HCT116 (cell line): ENCODE data around the gene PTGER3. TPM values are rescaled to one million over a fixed set of nuclear protein-coding genes. Genes with fewer than 3 reads are reported as not detected.

Experiments used
- ATAC-seq: fragments of 200-7000 bp; cut with Tn5 transposase; 2 replicates; pipeline ENCODE4 v1.9.1; 2020; ENCODE audit warnings: mild to moderate bottlenecking, moderate library complexity
- BruUV-seq: library from RNA; stranded (reverse); fragments of 400-500 nt; replicated peaks from 2 replicates; lab custom pipeline; 2021; lab: Mats Ljungman, UMichigan
- CTCF ChIA-PET: fragments of 300-600 bp; sonication (Branson Sonifier 250); formaldehyde crosslinking; loops from one replicate; lab custom pipeline; 2021; ENCODE audit warnings: antibody characterized with exemption; lab: Charles Lee
- POLR2A ChIA-PET: fragments of 300-600, 350-600 bp; sonication (Branson Sonifier 250); formaldehyde crosslinking; loops from one replicate; lab custom pipeline; 2021; ENCODE audit warnings: antibody characterized with exemption; lab: Charles Lee
- RAD21 ChIA-PET, 2 experiments: fragments of 300-600 bp; sonication (Branson Sonifier 250); formaldehyde crosslinking; loops; one replicate each; lab custom pipeline; 2023; ENCODE audit warnings: low total read pairs in 2 of 2; ENCODE audit not compliant: uncharacterized antibody in 2 of 2, unreplicated experiment in 2 of 2, low non-redundant PET in 1 of 2; lab: Charles Lee
- DNase-seq: peaks from one replicate; pipeline ENCODE4 v3.0.0-alpha.2; 2010; ENCODE audit warnings: low read depth, low spot score
- H2AFZ ChIP-seq: fragments of 200-600 bp; shearing (Covaris generic), sonication (generic); 2 replicates; pipeline ENCODE4 v1.6.1; 2017; ENCODE audit warnings: low read depth, mixed run types, mixed read lengths, antibody characterized with exemption, low read length; ENCODE audit not compliant: poor library complexity, severe bottlenecking
- H3K27ac ChIP-seq: 2 replicates; pipeline ENCODE4 v1.5.1; 2012; ENCODE audit warnings: low read depth, low read length
- H3K27me3 ChIP-seq: fragments of 200-600 bp; sonication (generic); 2 replicates; pipeline ENCODE4 v1.6.1; 2016; ENCODE audit warnings: mixed run types, low read length, mixed read lengths; ENCODE audit not compliant: insufficient read depth
- H3K36me3 ChIP-seq, 2 experiments: fragments of 200-500 bp in 1 of 2; fragments of 200-600 bp in 1 of 2; sonication (Bioruptor generic) in 1 of 2; sonication (generic) in 1 of 2; 2 replicates each; pipeline versions ENCODE4 v1.5.1 to v1.6.1; 2014 to 2016; ENCODE audit warnings: low read length in 2 of 2, inconsistent platforms in 1 of 2, mixed read lengths in 1 of 2, mixed run types in 1 of 2; ENCODE audit not compliant: insufficient read depth in 2 of 2, control insufficient read depth in 1 of 2
- H3K4me1 ChIP-seq, 2 experiments: fragments of 200-600 bp in 1 of 2; sonication (generic) in 1 of 2; 2 replicates each; pipeline versions ENCODE4 v1.5.1 to v1.6.1; 2012 to 2017; ENCODE audit warnings: low read length in 2 of 2, inconsistent platforms in 1 of 2, mild to moderate bottlenecking in 1 of 2, mixed read lengths in 1 of 2, mixed run types in 1 of 2, moderate library complexity in 1 of 2; ENCODE audit not compliant: insufficient read depth in 2 of 2, control insufficient read depth in 1 of 2
- H3K4me2 ChIP-seq: fragments of 200-600 bp; sonication (generic); 2 replicates; pipeline ENCODE4 v1.6.1; 2017; ENCODE audit warnings: mixed run types, low read length, mixed read lengths
- H3K4me3 ChIP-seq, 2 experiments: fragments of 200-600 bp in 1 of 2; sonication (generic) in 1 of 2; replicated peaks in 1 of 2; 2 replicates each; pipeline ENCODE4 v1.5.1; 2011 to 2016; ENCODE audit warnings: low read length in 2 of 2, control low read depth in 1 of 2, low read depth in 1 of 2, mild to moderate bottlenecking in 1 of 2, mixed read lengths in 1 of 2, mixed run types in 1 of 2
- H3K79me2 ChIP-seq: fragments of 200-600 bp; sonication (generic); 2 replicates; pipeline ENCODE4 v1.6.1; 2017; ENCODE audit warnings: mild to moderate bottlenecking, mixed run types, low read length, moderate library complexity, mixed read lengths; ENCODE audit not compliant: insufficient read depth
- H3K9ac ChIP-seq: fragments of 200-600 bp; sonication (generic); 2 replicates; pipeline ENCODE4 v1.6.1; 2016; ENCODE audit warnings: low read length, mixed read lengths
- H3K9me2 ChIP-seq: fragments of 200-600 bp; sonication (generic), shearing (Covaris generic); 2 replicates; pipeline ENCODE4 v1.6.1; 2017; ENCODE audit warnings: mixed run types, mild to moderate bottlenecking, moderate library complexity; ENCODE audit not compliant: insufficient read depth
- H3K9me3 ChIP-seq, 2 experiments: fragments of 200-500 bp in 1 of 2; fragments of 200-600 bp in 1 of 2; sonication (Bioruptor generic) in 1 of 2; sonication (generic) in 1 of 2; 2 replicates each; pipeline ENCODE4 v1.6.1; 2014 to 2017; ENCODE audit warnings: low read length in 2 of 2, mixed read lengths in 2 of 2, inconsistent platforms in 1 of 2, low read depth in 1 of 2, mild to moderate bottlenecking in 1 of 2, mixed run types in 1 of 2, moderate library complexity in 1 of 2; ENCODE audit not compliant: control insufficient read depth in 1 of 2, insufficient read depth in 1 of 2
- H4K20me1 ChIP-seq: fragments of 200-600 bp; sonication (generic), shearing (Covaris generic); 2 replicates; pipeline ENCODE4 v1.6.1; 2017; ENCODE audit warnings: mixed run types, mild to moderate bottlenecking, moderate library complexity; ENCODE audit not compliant: insufficient read depth
- CBX3 ChIP-seq: IDR thresholded peaks from 2 replicates; pipeline ENCODE4 v1.6.1; 2012; ENCODE audit warnings: low read depth
- CEBPB ChIP-seq: IDR thresholded peaks from 2 replicates; pipeline ENCODE4 v1.6.1; 2012; ENCODE audit warnings: low read depth
- EGR1 ChIP-seq: IDR thresholded peaks from 2 replicates; pipeline ENCODE4 v1.6.1; 2012; ENCODE audit warnings: low read depth
- ELF1 ChIP-seq: IDR thresholded peaks from 2 replicates; pipeline ENCODE4 v1.6.1; 2012; ENCODE audit warnings: low read depth, borderline replicate concordance
- FOSL1 ChIP-seq: IDR thresholded peaks from 2 replicates; pipeline ENCODE4 v1.6.1; 2012; ENCODE audit warnings: low read depth
- JUND ChIP-seq: IDR thresholded peaks from 2 replicates; pipeline ENCODE4 v1.6.1; 2012
- POLR2A ChIP-seq: IDR thresholded peaks from 2 replicates; pipeline ENCODE4 v1.7.0; 2011; ENCODE audit warnings: borderline replicate concordance; ENCODE audit not compliant: insufficient read depth, insufficient read length; ENCODE audit errors: extremely low read depth
- POLR2AphosphoS5 ChIP-seq: IDR thresholded peaks from 2 replicates; pipeline ENCODE4 v1.6.1; 2011; ENCODE audit warnings: mild to moderate bottlenecking, low read depth, low read length, moderate library complexity
- RAD21 ChIP-seq: IDR thresholded peaks from 2 replicates; pipeline ENCODE4 v1.6.1; 2012; ENCODE audit warnings: low read depth, mild to moderate bottlenecking
- SIN3A ChIP-seq: IDR thresholded peaks from 2 replicates; pipeline ENCODE4 v1.6.1; 2012; ENCODE audit warnings: low read depth
- SP1 ChIP-seq: IDR thresholded peaks from 2 replicates; pipeline ENCODE4 v1.6.1; 2012; ENCODE audit warnings: low read depth
- TCF7L2 ChIP-seq: IDR thresholded peaks from 2 replicates; pipeline ENCODE4 v1.7.0; 2011; ENCODE audit warnings: borderline replicate concordance, inconsistent platforms; ENCODE audit not compliant: insufficient read depth, insufficient read length; ENCODE audit errors: extremely low read depth
- ZNF274 ChIP-seq: fragments of 200-500 bp; sonication (Bioruptor generic); IDR thresholded peaks from 2 replicates; pipeline ENCODE4 v1.6.1; 2014; ENCODE audit warnings: mild to moderate bottlenecking, low read depth, low read length, inconsistent platforms
- intact Hi-C: fragments of 100-400 bp; cut with micrococcal nuclease; formaldehyde crosslinking; loops from 2 replicates; pipeline ENCODE4 v1.10.0; 2022
- total RNA-seq: library from RNA; stranded (reverse); gene quantifications from one replicate; pipeline ENCODE4 v1.2.1, GENCODE V29; 2021; ENCODE audit not compliant: unreplicated experiment
- TF ChIP-seq, protein P1 (sequence below): IDR thresholded peaks from 2 replicates; pipeline ENCODE4 v1.6.1; 2012; ENCODE audit warnings: low read depth
- TF ChIP-seq, protein P2 (sequence below), 3 experiments: fragments of 200-600 bp in 1 of 3; sonication (generic) in 1 of 3; IDR thresholded peaks in 2 of 3; conservative IDR thresholded peaks in 1 of 3; 2 replicates each; pipeline ENCODE4 v1.5.1; 2012 to 2017; ENCODE audit warnings: low read depth in 2 of 3, low read length in 2 of 3, antibody characterized with exemption in 1 of 3, borderline replicate concordance in 1 of 3, control low read depth in 1 of 3, mild to moderate bottlenecking in 1 of 3, mixed read lengths in 1 of 3, mixed run types in 1 of 3, moderate library complexity in 1 of 3; ENCODE audit not compliant: insufficient read depth in 1 of 3
- TF ChIP-seq, protein P3 (sequence below): IDR thresholded peaks from 2 replicates; pipeline ENCODE4 v1.6.1; 2012
- TF ChIP-seq, protein P4 (sequence below): IDR thresholded peaks from 2 replicates; pipeline ENCODE4 v1.6.1; 2011; ENCODE audit warnings: mild to moderate bottlenecking, low read length, moderate library complexity; ENCODE audit not compliant: insufficient replicate concordance; ENCODE audit errors: extremely low read depth
- TF ChIP-seq, protein P5 (sequence below): IDR thresholded peaks from 2 replicates; pipeline ENCODE4 v1.6.1; 2012

The PTGER3 gene
- total RNA-seq, 1 experiment from 2014 or later, result 0.05 TPM

DNA sequence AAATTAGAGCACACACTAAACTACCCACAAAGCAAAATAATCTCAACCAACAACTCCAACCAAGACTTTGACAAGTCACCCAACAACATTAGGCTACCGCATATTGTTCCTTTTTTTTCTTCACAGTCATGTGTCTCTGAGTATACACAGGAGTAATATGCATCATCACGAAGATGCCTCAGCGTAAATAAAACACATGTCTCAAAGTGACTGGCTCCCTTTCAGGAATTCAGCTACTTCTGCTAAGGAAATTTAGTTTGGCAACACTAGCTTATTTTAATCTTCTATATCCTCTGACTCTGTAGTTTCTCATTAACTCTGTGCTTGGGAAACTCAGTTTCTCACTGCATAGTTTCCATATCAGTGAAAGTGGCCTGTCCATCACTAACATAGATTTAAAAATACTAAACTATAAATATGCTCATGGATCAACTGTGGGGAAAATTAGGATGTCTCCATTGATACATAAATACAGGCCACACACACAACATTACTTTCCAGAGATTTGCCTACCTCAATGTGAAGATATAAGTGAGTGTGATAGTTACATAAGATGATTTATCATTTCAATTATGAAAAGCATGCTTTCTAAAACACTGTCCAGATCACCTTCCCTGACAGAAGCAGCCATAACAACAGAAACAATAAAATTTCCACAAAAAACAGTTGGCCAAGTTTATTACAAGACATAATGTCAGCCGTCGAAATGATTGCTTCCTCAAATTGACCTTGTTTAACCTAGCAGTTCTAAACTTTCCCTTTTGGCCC is 113.2 kb downstream of the PTGER3 start:
- H3K79me2 ChIP-seq, result no peaks in the 10 kb centered on the region
- H3K27me3 ChIP-seq, result no peaks in the 10 kb centered on the region; the same call in 1 of the 2 replicates
- ChIA-PET RAD21 (no interaction called here), CTCF (no interaction called here), POLR2A (no interaction called here)
- no peak overlapping the region for H3K4me3 ChIP-seq
- H2AFZ ChIP-seq, result no peak overlapping the region
- no peaks in the 10 kb centered on the region for H4K20me1 ChIP-seq
- DNase-seq (no peak), ATAC-seq (no peak)
- H3K4me2 ChIP-seq, result no peak overlapping the region
- intact Hi-C loops, result no loop called here
- TF ChIP-seq SP1 (no peak), CEBPB (no peak), EGR1 (no peak), FOSL1 (no peak), ZNF274 (no peak), RAD21 (no peak), POLR2A (no peak), JUND (no peak), POLR2AphosphoS5 (no peak), CBX3 (no peak), ELF1 (no peak), TCF7L2 (no peak), SIN3A (no peak)
- TF ChIP-seq, protein P1, sequence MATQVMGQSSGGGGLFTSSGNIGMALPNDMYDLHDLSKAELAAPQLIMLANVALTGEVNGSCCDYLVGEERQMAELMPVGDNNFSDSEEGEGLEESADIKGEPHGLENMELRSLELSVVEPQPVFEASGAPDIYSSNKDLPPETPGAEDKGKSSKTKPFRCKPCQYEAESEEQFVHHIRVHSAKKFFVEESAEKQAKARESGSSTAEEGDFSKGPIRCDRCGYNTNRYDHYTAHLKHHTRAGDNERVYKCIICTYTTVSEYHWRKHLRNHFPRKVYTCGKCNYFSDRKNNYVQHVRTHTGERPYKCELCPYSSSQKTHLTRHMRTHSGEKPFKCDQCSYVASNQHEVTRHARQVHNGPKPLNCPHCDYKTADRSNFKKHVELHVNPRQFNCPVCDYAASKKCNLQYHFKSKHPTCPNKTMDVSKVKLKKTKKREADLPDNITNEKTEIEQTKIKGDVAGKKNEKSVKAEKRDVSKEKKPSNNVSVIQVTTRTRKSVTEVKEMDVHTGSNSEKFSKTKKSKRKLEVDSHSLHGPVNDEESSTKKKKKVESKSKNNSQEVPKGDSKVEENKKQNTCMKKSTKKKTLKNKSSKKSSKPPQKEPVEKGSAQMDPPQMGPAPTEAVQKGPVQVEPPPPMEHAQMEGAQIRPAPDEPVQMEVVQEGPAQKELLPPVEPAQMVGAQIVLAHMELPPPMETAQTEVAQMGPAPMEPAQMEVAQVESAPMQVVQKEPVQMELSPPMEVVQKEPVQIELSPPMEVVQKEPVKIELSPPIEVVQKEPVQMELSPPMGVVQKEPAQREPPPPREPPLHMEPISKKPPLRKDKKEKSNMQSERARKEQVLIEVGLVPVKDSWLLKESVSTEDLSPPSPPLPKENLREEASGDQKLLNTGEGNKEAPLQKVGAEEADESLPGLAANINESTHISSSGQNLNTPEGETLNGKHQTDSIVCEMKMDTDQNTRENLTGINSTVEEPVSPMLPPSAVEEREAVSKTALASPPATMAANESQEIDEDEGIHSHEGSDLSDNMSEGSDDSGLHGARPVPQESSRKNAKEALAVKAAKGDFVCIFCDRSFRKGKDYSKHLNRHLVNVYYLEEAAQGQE, result no peak
- TF ChIP-seq, protein P2, sequence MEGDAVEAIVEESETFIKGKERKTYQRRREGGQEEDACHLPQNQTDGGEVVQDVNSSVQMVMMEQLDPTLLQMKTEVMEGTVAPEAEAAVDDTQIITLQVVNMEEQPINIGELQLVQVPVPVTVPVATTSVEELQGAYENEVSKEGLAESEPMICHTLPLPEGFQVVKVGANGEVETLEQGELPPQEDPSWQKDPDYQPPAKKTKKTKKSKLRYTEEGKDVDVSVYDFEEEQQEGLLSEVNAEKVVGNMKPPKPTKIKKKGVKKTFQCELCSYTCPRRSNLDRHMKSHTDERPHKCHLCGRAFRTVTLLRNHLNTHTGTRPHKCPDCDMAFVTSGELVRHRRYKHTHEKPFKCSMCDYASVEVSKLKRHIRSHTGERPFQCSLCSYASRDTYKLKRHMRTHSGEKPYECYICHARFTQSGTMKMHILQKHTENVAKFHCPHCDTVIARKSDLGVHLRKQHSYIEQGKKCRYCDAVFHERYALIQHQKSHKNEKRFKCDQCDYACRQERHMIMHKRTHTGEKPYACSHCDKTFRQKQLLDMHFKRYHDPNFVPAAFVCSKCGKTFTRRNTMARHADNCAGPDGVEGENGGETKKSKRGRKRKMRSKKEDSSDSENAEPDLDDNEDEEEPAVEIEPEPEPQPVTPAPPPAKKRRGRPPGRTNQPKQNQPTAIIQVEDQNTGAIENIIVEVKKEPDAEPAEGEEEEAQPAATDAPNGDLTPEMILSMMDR (IDR thresholded peaks at IDR 0.05 in 2 of 3, conservative IDR thresholded peaks at IDR 0.05 in 1 of 3; ENCODE audit: borderline replicate concordance in 1 of 3, insufficient read depth in 1 of 3, low read depth in 2 of 3, low read length in 2 of 3), result no peak
- TF ChIP-seq, protein P3, sequence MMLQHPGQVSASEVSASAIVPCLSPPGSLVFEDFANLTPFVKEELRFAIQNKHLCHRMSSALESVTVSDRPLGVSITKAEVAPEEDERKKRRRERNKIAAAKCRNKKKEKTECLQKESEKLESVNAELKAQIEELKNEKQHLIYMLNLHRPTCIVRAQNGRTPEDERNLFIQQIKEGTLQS, result no peak
- TF ChIP-seq, protein P4, sequence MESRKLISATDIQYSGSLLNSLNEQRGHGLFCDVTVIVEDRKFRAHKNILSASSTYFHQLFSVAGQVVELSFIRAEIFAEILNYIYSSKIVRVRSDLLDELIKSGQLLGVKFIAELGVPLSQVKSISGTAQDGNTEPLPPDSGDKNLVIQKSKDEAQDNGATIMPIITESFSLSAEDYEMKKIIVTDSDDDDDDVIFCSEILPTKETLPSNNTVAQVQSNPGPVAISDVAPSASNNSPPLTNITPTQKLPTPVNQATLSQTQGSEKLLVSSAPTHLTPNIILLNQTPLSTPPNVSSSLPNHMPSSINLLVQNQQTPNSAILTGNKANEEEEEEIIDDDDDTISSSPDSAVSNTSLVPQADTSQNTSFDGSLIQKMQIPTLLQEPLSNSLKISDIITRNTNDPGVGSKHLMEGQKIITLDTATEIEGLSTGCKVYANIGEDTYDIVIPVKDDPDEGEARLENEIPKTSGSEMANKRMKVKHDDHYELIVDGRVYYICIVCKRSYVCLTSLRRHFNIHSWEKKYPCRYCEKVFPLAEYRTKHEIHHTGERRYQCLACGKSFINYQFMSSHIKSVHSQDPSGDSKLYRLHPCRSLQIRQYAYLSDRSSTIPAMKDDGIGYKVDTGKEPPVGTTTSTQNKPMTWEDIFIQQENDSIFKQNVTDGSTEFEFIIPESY, result no peak
- TF ChIP-seq, protein P5, sequence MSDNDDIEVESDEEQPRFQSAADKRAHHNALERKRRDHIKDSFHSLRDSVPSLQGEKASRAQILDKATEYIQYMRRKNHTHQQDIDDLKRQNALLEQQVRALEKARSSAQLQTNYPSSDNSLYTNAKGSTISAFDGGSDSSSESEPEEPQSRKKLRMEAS, result no peak
- no peaks in the 10 kb centered on the region for H3K9me2 ChIP-seq
- no peaks in the 10 kb centered on the region for H3K9me3 ChIP-seq
- H3K9ac ChIP-seq, result no peak overlapping the region
- no TSS peak for BruUV-seq
- no peaks in the 10 kb centered on the region for H3K36me3 ChIP-seq
- H3K4me1 ChIP-seq, result no peaks in the 10 kb centered on the region
- H3K27ac ChIP-seq, result no peak overlapping the region
